Ishikawa (cell line): ENCODE results near the gene SLFN5.

Experiments
- CEBPB ChIP-seq: IDR thresholded peaks from 2 replicates; pipeline ENCODE4 v1.6.1; 2012
- CREB1 ChIP-seq: IDR thresholded peaks from 2 replicates; pipeline ENCODE4 v1.6.1; 2012; ENCODE audit warnings: low read depth
- EGR1 ChIP-seq: IDR thresholded peaks from 2 replicates; pipeline ENCODE4 v1.6.1; 2012
- FOXM1 ChIP-seq: IDR thresholded peaks from 2 replicates; pipeline ENCODE4 v1.6.1; 2012; ENCODE audit warnings: low read depth, borderline replicate concordance
- NFIC ChIP-seq: IDR thresholded peaks from 2 replicates; pipeline ENCODE4 v1.6.1; 2012
- RAD21 ChIP-seq: IDR thresholded peaks from 2 replicates; pipeline ENCODE4 v1.6.1; 2012; ENCODE audit warnings: low read depth
- REST ChIP-seq: IDR thresholded peaks from 2 replicates; pipeline ENCODE4 v1.6.1; 2012; ENCODE audit warnings: low read depth, mild to moderate bottlenecking
- TAF1 ChIP-seq: IDR thresholded peaks from 2 replicates; pipeline ENCODE4 v1.6.1; 2012; ENCODE audit warnings: low read depth, mild to moderate bottlenecking
- TCF12 ChIP-seq: IDR thresholded peaks from 2 replicates; pipeline ENCODE4 v1.6.1; 2012; ENCODE audit warnings: low read depth
- TEAD4 ChIP-seq: IDR thresholded peaks from 2 replicates; pipeline ENCODE4 v1.6.1; 2012
- YY1 ChIP-seq: IDR thresholded peaks from 2 replicates; pipeline ENCODE4 v1.6.1; 2012; ENCODE audit warnings: low read depth
- ZBTB7A ChIP-seq: IDR thresholded peaks from 2 replicates; pipeline ENCODE4 v1.6.1; 2012; ENCODE audit warnings: low read depth
- TF ChIP-seq, protein P1 (sequence below): IDR thresholded peaks from 2 replicates; pipeline ENCODE4 v1.6.1; 2012
- TF ChIP-seq, protein P2 (sequence below): IDR thresholded peaks from 2 replicates; pipeline ENCODE4 v1.6.1; 2012

Gene SLFN5

GRCh38 chr17:35265071-35265470, 22.2 kb downstream of the SLFN5 start:
- TF ChIP-seq, protein P1, sequence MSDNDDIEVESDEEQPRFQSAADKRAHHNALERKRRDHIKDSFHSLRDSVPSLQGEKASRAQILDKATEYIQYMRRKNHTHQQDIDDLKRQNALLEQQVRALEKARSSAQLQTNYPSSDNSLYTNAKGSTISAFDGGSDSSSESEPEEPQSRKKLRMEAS: no peak
- TF ChIP-seq CREB1 (no peak), REST (no peak), CEBPB (no peak), TEAD4 (no peak), ZBTB7A (no peak), TAF1 (no peak)
- TF ChIP-seq, protein P2, sequence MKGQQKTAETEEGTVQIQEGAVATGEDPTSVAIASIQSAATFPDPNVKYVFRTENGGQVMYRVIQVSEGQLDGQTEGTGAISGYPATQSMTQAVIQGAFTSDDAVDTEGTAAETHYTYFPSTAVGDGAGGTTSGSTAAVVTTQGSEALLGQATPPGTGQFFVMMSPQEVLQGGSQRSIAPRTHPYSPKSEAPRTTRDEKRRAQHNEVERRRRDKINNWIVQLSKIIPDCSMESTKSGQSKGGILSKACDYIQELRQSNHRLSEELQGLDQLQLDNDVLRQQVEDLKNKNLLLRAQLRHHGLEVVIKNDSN: no peak

DNA sequence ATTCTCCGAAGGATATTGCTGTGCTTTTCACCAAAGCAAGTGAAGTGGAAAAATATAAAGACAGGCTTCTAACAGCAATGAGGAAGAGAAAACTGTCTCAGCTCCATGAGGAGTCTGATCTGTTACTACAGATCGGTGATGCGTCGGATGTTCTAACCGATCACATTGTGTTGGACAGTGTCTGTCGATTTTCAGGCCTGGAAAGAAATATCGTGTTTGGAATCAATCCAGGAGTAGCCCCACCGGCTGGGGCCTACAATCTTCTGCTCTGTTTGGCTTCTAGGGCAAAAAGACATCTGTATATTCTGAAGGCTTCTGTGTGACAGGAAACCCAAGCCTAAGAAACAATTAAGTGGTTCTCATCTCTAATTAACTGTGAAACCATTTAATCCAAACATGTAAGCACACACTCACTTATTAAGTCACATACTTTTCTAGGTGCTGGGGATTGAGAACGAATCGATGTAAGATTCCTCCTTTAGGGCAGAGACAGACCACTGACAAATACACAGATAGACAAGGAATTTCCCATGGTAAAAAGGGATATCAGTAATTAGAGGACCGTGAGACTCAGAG, 22.8 kb downstream of the SLFN5 start:
- TF ChIP-seq CREB1: no peak

- no peak for TF ChIP-seq RAD21
- no peak for TF ChIP-seq CREB1
- TF ChIP-seq CEBPB: no peak
- TF ChIP-seq, protein P2: no peak
- TF ChIP-seq YY1: no peak
- TF ChIP-seq ZBTB7A: no peak
- TF ChIP-seq TAF1: no peak
- TF ChIP-seq EGR1: no peak
- TF ChIP-seq REST: no peak
Observed at GRCh38 chr17:35283767-35284166, 40.9 kb downstream of the SLFN5 start.

- TF ChIP-seq, protein P2: no peak
- TF ChIP-seq CREB1 (no peak), FOXM1 (no peak), TAF1 (no peak)
Observed at GRCh38 chr17:35284955-35285354, 42.1 kb downstream of the SLFN5 start.

DNA sequence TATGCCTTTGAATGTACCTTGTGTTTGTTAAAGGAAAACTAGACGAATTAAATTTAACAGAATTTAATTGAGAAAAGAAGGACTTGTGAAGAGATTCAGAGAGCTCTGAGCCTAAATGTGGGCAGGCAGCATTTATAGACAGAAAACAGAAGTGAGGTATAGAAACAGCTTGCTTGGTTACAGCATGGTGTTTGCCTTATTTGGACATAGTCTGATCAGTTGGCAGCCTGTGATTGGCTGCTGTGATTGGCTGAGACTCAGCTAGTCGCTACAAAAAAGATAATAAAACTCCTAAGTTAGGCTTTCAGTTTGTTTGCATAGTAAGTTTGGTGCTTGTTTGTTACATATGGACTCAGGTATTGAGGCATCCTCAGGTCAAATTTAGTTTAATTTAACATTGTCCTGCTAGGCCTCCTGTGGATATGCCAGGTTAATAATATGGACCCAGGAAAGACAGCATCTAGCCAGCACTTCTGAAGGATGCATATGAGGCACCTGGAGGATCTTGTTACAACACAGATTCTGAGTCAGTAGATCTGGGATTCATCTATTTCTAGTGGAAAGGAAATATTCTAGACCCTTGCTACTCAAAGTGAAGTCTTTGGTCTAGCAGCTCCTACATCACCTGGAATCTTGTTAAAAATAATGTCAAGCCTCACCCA, 43.4 kb downstream of the SLFN5 start:
- TF ChIP-seq NFIC: no peak
- no peak for TF ChIP-seq FOXM1
- no peak for TF ChIP-seq CEBPB
- no peak for TF ChIP-seq RAD21
- TF ChIP-seq CREB1: no peak
- no peak for TF ChIP-seq YY1
- TF ChIP-seq TAF1: no peak

DNA sequence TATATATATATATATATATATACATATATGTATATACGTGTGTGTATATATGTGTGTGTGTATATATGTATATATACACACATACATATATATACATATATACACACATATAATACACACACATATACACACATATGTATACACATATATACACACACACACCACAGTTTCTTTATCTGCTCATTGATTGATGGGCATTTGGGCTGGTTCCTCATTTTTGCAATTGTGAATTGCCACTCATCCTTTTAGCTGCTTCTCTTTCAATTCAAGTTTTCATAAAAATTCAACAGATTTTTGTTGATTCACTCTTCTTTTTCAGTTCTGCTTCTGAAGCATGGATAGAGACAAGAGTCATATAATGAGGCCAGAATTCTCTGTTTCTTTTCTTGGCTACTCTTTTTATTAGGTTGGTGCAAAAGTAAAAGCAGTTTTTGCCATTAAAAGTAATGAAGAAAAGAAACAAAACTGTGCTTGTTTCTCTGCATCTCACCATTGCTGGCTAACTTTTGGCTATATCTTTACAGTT, 44.5 kb downstream of the SLFN5 start:
- TF ChIP-seq REST (no peak), EGR1 (no peak), FOXM1 (no peak), TEAD4 (no peak), NFIC (no peak), ZBTB7A (no peak), CREB1 (no peak), CEBPB (no peak), TCF12 (no peak), YY1 (no peak)
- TF ChIP-seq, protein P1: no peak
- TF ChIP-seq, protein P2: no peak
